GM18499 (cell line): ENCODE data around the gene ROGDI.
A peak's percentile ranks its signal among the peaks of the same experiment; 100 is the strongest.

Experiments used
- ATAC-seq: cut with Tn5 transposase; IDR thresholded peaks from one replicate; pipeline ENCODE4 v1.9.1; 2021; ENCODE audit warnings: moderate number of reproducible peaks; ENCODE audit not compliant: insufficient read depth, unreplicated experiment

ROGDI gene

GRCh38 chr16:4769306-4769638, 33.2 kb downstream of the ROGDI start:
- ATAC-seq = no peak

- ATAC-seq = no peak
Observed at GRCh38 chr16:4768549-4769305, 33.7 kb downstream of the ROGDI start.

- ATAC-seq = no peak
Observed at GRCh38 chr16:4767872-4768548, 34.4 kb downstream of the ROGDI start.

GRCh38 chr16:4766875-4767628, 35.4 kb downstream of the ROGDI start, which contains the start of gene ZNF500:
ZNF500 (minus strand) TSS chr16:4767162; CDS start chr16:4765978, 1,184 bp downstream.
- ATAC-seq = peak; percentile 58

- ATAC-seq = no peak
Observed at GRCh38 chr16:4765511-4766474, 36.6 kb downstream of the ROGDI start.

GRCh38 chr16:4763791-4764190, 38.6 kb downstream of the ROGDI start:
- ATAC-seq = no peak

- no peak for ATAC-seq
Observed at GRCh38 chr16:4762205-4762604, 40.2 kb downstream of the ROGDI start.

- ATAC-seq = no peak
Observed at GRCh38 chr16:4760221-4760910, 42.1 kb downstream of the ROGDI start.

GRCh38 chr16:4755687-4756086, 46.7 kb downstream of the ROGDI start:
- no peak for ATAC-seq

GRCh38 chr16:4754865-4755264, 47.6 kb downstream of the ROGDI start:
- ATAC-seq = no peak

- ATAC-seq = no peak
Observed at GRCh38 chr16:4753227-4753626, 49.2 kb downstream of the ROGDI start.

- no peak for ATAC-seq
Observed at GRCh38 chr16:4752351-4753100, 49.9 kb downstream of the ROGDI start.

GRCh38 chr16:4750896-4751295, 51.5 kb downstream of the ROGDI start:
- no peak for ATAC-seq

GRCh38 chr16:4749700-4750257, 52.7 kb downstream of the ROGDI start:
- no peak for ATAC-seq

- ATAC-seq = no peak
Observed at GRCh38 chr16:4748682-4749411, 53.6 kb downstream of the ROGDI start.

GRCh38 chr16:4747906-4748681, 54.3 kb downstream of the ROGDI start:
- ATAC-seq = no peak

GRCh38 chr16:4746991-4747574, 55.4 kb downstream of the ROGDI start:
- ATAC-seq = no peak
